H9 (cell line): ENCODE data around the gene MILR1. TPM values are rescaled to one million over a fixed set of nuclear protein-coding genes. Genes with fewer than 3 reads are reported as not detected.

Experiments used
- DNase-seq: peaks from one replicate; pipeline ENCODE4 v3.0.0-alpha.2; 2017
- H2AFZ ChIP-seq: one replicate; pipeline ENCODE4 v1.6.1; 2013; ENCODE audit warnings: mild to moderate bottlenecking, low read length, control low read depth, moderate library complexity
- H2AK5ac ChIP-seq: 2 replicates; pipeline ENCODE4 v1.6.1; 2013; ENCODE audit warnings: low read length, control low read depth, mixed read lengths; ENCODE audit not compliant: insufficient read length
- H2BK120ac ChIP-seq: one replicate; pipeline ENCODE4 v1.6.1; 2013; ENCODE audit warnings: low read depth, mild to moderate bottlenecking, low read length, control low read depth, inconsistent platforms; ENCODE audit not compliant: poor library complexity, severe bottlenecking
- H2BK12ac ChIP-seq: 2 replicates; pipeline ENCODE4 v1.6.1; 2013; ENCODE audit warnings: low read length, control low read depth, mixed read lengths, low read depth; ENCODE audit not compliant: insufficient read length
- H2BK15ac ChIP-seq: 2 replicates; pipeline ENCODE4 v1.6.1; 2013; ENCODE audit warnings: low read depth, low read length, control low read depth
- H2BK20ac ChIP-seq: one replicate; pipeline ENCODE4 v1.6.1; 2013; ENCODE audit warnings: low read depth, mild to moderate bottlenecking, low read length, control low read depth, inconsistent platforms; ENCODE audit not compliant: poor library complexity, severe bottlenecking
- H2BK5ac ChIP-seq: 2 replicates; pipeline ENCODE4 v1.6.1; 2013; ENCODE audit warnings: low read length, control low read depth, mixed read lengths; ENCODE audit not compliant: insufficient read length
- H3K14ac ChIP-seq: 2 replicates; pipeline ENCODE4 v1.6.1; 2013; ENCODE audit warnings: low read length, control low read depth; ENCODE audit not compliant: insufficient read depth
- H3K18ac ChIP-seq: 2 replicates; pipeline ENCODE4 v1.6.1; 2013; ENCODE audit warnings: low read depth, mild to moderate bottlenecking, mixed read lengths, low read length, control low read depth; ENCODE audit not compliant: insufficient read length
- H3K23ac ChIP-seq: 2 replicates; pipeline ENCODE4 v1.6.1; 2013; ENCODE audit warnings: low read length, control low read depth, mixed read lengths, low read depth; ENCODE audit not compliant: insufficient read length
- H3K23me2 ChIP-seq: 2 replicates; pipeline ENCODE4 v1.6.1; 2013; ENCODE audit warnings: low read depth, mild to moderate bottlenecking, mixed read lengths, low read length, control low read depth; ENCODE audit not compliant: insufficient read length, poor library complexity, severe bottlenecking
- H3K27ac ChIP-seq: 2 replicates; pipeline ENCODE4 v1.5.1; 2013; ENCODE audit warnings: low read length, control low read depth, mixed read lengths, low read depth; ENCODE audit not compliant: insufficient read length
- H3K27me3 ChIP-seq: 2 replicates; pipeline ENCODE4 v1.6.1; 2013; ENCODE audit warnings: low read length, control low read depth, inconsistent platforms; ENCODE audit not compliant: insufficient read depth
- H3K4ac ChIP-seq: 2 replicates; pipeline ENCODE4 v1.6.1; 2013; ENCODE audit warnings: low read depth, mild to moderate bottlenecking, control low read depth, inconsistent platforms, low read length, moderate library complexity
- H3K4me1 ChIP-seq: 2 replicates; pipeline ENCODE4 v1.6.1; 2013; ENCODE audit warnings: low read length, control low read depth, inconsistent platforms; ENCODE audit not compliant: insufficient read depth
- H3K4me2 ChIP-seq: 2 replicates; pipeline ENCODE4 v1.6.1; 2013; ENCODE audit warnings: low read length, control low read depth, mixed read lengths; ENCODE audit not compliant: insufficient read length, insufficient read depth
- H3K56ac ChIP-seq: 2 replicates; pipeline ENCODE4 v1.6.1; 2013; ENCODE audit warnings: low read depth, mild to moderate bottlenecking, mixed read lengths, low read length, control low read depth; ENCODE audit not compliant: insufficient read length
- H3K79me1 ChIP-seq: 2 replicates; pipeline ENCODE4 v1.6.1; 2013; ENCODE audit warnings: low read depth, mild to moderate bottlenecking, moderate library complexity, low read length, control low read depth, inconsistent platforms; ENCODE audit not compliant: insufficient read depth, poor library complexity, severe bottlenecking
- H3K79me2 ChIP-seq: 2 replicates; pipeline ENCODE4 v1.6.1; 2013; ENCODE audit warnings: low read length, control low read depth, inconsistent platforms; ENCODE audit not compliant: insufficient read depth
- H3K9ac ChIP-seq: 2 replicates; pipeline ENCODE4 v1.6.1; 2013; ENCODE audit warnings: low read length, control low read depth, mixed read lengths; ENCODE audit not compliant: insufficient read length; ENCODE audit errors: extremely low read depth
- H3K9me3 ChIP-seq: one replicate; pipeline ENCODE4 v1.6.1; 2013; ENCODE audit warnings: low read depth, low read length, inconsistent platforms; ENCODE audit not compliant: control insufficient read depth
- H3T11ph ChIP-seq: one replicate; pipeline ENCODE4 v1.6.1; 2013; ENCODE audit warnings: mild to moderate bottlenecking, low read length, control low read depth, inconsistent platforms
- H4K20me1 ChIP-seq: one replicate; pipeline ENCODE4 v1.6.1; 2013; ENCODE audit not compliant: control insufficient read depth, insufficient read length, insufficient read depth
- H4K5ac ChIP-seq: 2 replicates; pipeline ENCODE4 v1.6.1; 2013; ENCODE audit warnings: low read depth, mild to moderate bottlenecking, mixed read lengths, low read length, control low read depth; ENCODE audit not compliant: insufficient read length
- H4K8ac ChIP-seq: replicated peaks from 2 replicates; pipeline ENCODE4 v1.6.1; 2013; ENCODE audit warnings: low read length, control low read depth, mixed read lengths, low read depth; ENCODE audit not compliant: insufficient read length
- H4K91ac ChIP-seq: 2 replicates; pipeline ENCODE4 v1.6.1; 2013; ENCODE audit warnings: low read depth, mild to moderate bottlenecking, moderate library complexity, mixed read lengths, low read length, control low read depth; ENCODE audit not compliant: insufficient read length
- H3K27ac Mint-ChIP-seq, 3 experiments: 2 replicates in 2 of 3; 3 replicates in 1 of 3; pipeline ENCODE4 v1.8.0; 2020 to 2021; ENCODE audit warnings: mixed read lengths in 3 of 3, mild to moderate bottlenecking in 1 of 3, moderate library complexity in 1 of 3
- H3K27me3 Mint-ChIP-seq: 2 replicates; pipeline ENCODE4 v1.8.0; 2021; ENCODE audit warnings: low read depth, mild to moderate bottlenecking, moderate library complexity, mixed read lengths
- H3K36me3 Mint-ChIP-seq, 3 experiments: 2 replicates in 2 of 3; 3 replicates in 1 of 3; pipeline ENCODE4 v1.8.0; 2020 to 2021; ENCODE audit warnings: low read depth in 3 of 3, mixed read lengths in 3 of 3; ENCODE audit not compliant: insufficient read depth in 1 of 3
- H3K4me1 Mint-ChIP-seq, 2 experiments: 2 replicates each; pipeline ENCODE4 v1.8.0; 2020; ENCODE audit warnings: mixed read lengths in 2 of 2
- H3K4me3 Mint-ChIP-seq, 2 experiments: 2 replicates in 1 of 2; 3 replicates in 1 of 2; pipeline ENCODE4 v1.8.0; 2020 to 2021; ENCODE audit warnings: mild to moderate bottlenecking in 2 of 2, mixed read lengths in 2 of 2, moderate library complexity in 1 of 2
- H3K9me3 Mint-ChIP-seq, 2 experiments: 2 replicates in 1 of 2; 3 replicates in 1 of 2; pipeline ENCODE4 v1.8.0; 2020; ENCODE audit warnings: mild to moderate bottlenecking in 2 of 2, mixed read lengths in 2 of 2, moderate library complexity in 1 of 2
- WGBS: extraction: QIAGEN DNeasy Blood & Tissue Kit; methylation state at CpG from one replicate; pipeline ENCODE4 v1.1.7; 2013; ENCODE audit warnings: missing lambda C conversion rate, low lambda C conversion rate, mixed read lengths; ENCODE audit not compliant: insufficient read length; ENCODE audit errors: extremely low coverage; 5-methylcytosine and 5-hydroxymethylcytosine counted together
- total RNA-seq: library from RNA; stranded (reverse); gene quantifications from 2 replicates; pipeline ENCODE4 v1.2.1, GENCODE V29; 2021
- TF ChIP-seq, protein P1 (sequence below): fragments of 200-600 bp; sonication (generic); conservative IDR thresholded peaks from 3 replicates; pipeline ENCODE4 v1.8.0; 2021; ENCODE audit warnings: antibody characterized with exemption, mild to moderate bottlenecking

The MILR1 gene
- total RNA-seq, 1 experiment from 2014 or later: not detected

DNA sequence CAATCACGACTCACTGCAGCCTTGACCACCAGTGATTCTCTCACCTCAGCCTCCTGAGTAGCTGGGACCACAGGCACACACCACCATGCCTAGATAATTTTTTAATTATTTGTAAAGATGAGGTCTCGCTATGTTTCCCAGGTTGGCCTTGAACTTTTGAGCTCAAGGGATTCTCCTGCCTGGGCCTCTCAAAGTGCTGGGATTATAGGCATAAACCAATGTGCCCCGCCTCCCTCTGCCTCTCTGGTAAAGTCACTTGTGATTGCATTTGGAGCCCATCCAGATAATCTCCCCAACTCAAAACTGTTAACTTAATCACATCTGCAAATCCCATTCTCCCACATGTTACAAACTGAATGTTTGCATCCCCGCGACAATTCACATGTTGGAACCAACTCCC, 46.4 kb upstream of the MILR1 start:
- no peak overlapping the region for H3K56ac ChIP-seq
- no peaks in the 10 kb centered on the region for H3K9me3 ChIP-seq
- H4K20me1 ChIP-seq: no peaks in the 10 kb centered on the region
- no peaks in the 10 kb centered on the region for H3K79me1 ChIP-seq
- H4K5ac ChIP-seq: no peak overlapping the region
- no peak overlapping the region for H2BK15ac ChIP-seq
- H3K18ac ChIP-seq: no peak overlapping the region
- no peak overlapping the region for H2BK20ac ChIP-seq
- no peak overlapping the region for H2BK12ac ChIP-seq
- H2AFZ ChIP-seq: no peak overlapping the region
- H3K4me2 ChIP-seq: no peak overlapping the region
- H3K23me2 ChIP-seq: no peaks in the 10 kb centered on the region
- H3T11ph ChIP-seq: no peak overlapping the region
- H3K4me3 Mint-ChIP-seq: no peak overlapping the region
- TF ChIP-seq, protein P1, sequence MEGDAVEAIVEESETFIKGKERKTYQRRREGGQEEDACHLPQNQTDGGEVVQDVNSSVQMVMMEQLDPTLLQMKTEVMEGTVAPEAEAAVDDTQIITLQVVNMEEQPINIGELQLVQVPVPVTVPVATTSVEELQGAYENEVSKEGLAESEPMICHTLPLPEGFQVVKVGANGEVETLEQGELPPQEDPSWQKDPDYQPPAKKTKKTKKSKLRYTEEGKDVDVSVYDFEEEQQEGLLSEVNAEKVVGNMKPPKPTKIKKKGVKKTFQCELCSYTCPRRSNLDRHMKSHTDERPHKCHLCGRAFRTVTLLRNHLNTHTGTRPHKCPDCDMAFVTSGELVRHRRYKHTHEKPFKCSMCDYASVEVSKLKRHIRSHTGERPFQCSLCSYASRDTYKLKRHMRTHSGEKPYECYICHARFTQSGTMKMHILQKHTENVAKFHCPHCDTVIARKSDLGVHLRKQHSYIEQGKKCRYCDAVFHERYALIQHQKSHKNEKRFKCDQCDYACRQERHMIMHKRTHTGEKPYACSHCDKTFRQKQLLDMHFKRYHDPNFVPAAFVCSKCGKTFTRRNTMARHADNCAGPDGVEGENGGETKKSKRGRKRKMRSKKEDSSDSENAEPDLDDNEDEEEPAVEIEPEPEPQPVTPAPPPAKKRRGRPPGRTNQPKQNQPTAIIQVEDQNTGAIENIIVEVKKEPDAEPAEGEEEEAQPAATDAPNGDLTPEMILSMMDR: no peak
- no peaks in the 10 kb centered on the region for H3K27me3 ChIP-seq
- H3K9ac ChIP-seq: no peak overlapping the region
- H3K4ac ChIP-seq: no peak overlapping the region
- no peak for DNase-seq
- no peak overlapping the region for H2AK5ac ChIP-seq
- no peak overlapping the region for H3K14ac ChIP-seq
- WGBS: no CpG with 5 or more reads among the region's 5 CpGs
- no peak overlapping the region for H4K8ac ChIP-seq
- H3K79me2 ChIP-seq: no peaks in the 10 kb centered on the region
- no peak overlapping the region for H3K23ac ChIP-seq
- 0 out of 2 replicates have a peak, but pooled peaks cover 2% of the 10 kb centered on the region for H3K4me1 ChIP-seq
- no peaks in the 10 kb centered on the region for H3K27me3 Mint-ChIP-seq
- H3K27ac Mint-ChIP-seq: no peak overlapping the region
- H3K9me3 Mint-ChIP-seq: peaks cover 0 to 7% of the 10 kb centered on the region in 2 experiments; a peak in 3 of 5 replicates
- no peak overlapping the region for H2BK120ac ChIP-seq
- H3K36me3 Mint-ChIP-seq: no peaks in the 10 kb centered on the region; a peak in 2 of 7 replicates
- H4K91ac ChIP-seq: no peak overlapping the region
- H3K27ac ChIP-seq: no peak overlapping the region
- peaks cover 10 to 11% of the 10 kb centered on the region in 2 experiments for H3K4me1 Mint-ChIP-seq
- H2BK5ac ChIP-seq: no peak overlapping the region
